GM12864 (cell line): ENCODE data around the gene FOXA1.

ENCODE experiments used
- DNase-seq: peaks from one replicate; pipeline ENCODE4 v3.0.0-alpha.2; 2011; ENCODE audit warnings: low read depth
- H3K4me3 ChIP-seq: 2 replicates; pipeline ENCODE4 v1.5.1; 2011; ENCODE audit warnings: mild to moderate bottlenecking, low read depth, low read length, control low read depth
- TF ChIP-seq, protein P1 (sequence below): IDR thresholded peaks from 2 replicates; pipeline ENCODE4 v1.5.1; 2011; ENCODE audit warnings: low read depth, mild to moderate bottlenecking, moderate library complexity, low read length, control low read depth, inconsistent platforms; ENCODE audit errors: missing control alignments

The FOXA1 gene

DNA sequence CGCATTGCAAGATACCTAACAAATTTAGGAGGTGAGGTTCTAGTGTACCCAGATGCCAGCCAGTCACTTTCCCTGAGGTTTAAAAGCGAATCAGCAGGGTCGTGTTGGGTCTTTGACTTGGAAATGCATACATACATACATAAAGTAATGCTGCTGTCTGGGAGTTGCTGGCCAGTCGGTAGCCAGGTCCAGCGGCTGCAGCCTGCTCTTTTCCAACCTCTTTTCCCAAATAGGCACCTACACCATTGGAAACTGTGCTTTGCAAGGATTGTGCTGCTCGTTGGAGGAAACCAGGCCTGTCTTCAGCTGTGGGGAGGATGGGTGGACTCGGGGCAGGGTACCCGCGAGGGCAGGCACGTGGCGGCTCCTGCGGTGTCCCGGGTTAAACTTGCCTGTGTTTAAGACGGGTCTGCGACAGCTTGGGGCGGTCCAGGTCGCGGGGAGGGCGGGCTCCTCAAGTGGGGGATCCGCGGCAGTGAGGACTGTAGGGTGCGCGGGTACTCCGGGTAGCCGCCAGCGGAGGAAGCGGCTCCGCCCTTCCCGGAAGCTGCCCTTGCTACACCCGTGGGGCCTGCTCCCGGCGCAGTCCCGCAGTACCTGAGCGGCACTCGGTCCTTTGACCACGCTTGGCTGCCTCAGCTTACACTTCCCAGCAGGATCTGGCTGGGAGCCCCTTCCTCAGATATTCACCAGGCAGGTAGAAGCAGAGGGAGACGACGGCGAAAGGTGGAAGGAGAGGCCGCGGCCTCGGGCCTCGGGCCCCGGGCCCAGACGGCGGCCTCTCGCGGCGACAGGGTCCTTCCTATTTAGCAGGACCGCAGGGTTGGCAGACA lies 3.1 kb upstream of the FOXA1 start:
- DNase-seq, result no peak
- TF ChIP-seq, protein P1, sequence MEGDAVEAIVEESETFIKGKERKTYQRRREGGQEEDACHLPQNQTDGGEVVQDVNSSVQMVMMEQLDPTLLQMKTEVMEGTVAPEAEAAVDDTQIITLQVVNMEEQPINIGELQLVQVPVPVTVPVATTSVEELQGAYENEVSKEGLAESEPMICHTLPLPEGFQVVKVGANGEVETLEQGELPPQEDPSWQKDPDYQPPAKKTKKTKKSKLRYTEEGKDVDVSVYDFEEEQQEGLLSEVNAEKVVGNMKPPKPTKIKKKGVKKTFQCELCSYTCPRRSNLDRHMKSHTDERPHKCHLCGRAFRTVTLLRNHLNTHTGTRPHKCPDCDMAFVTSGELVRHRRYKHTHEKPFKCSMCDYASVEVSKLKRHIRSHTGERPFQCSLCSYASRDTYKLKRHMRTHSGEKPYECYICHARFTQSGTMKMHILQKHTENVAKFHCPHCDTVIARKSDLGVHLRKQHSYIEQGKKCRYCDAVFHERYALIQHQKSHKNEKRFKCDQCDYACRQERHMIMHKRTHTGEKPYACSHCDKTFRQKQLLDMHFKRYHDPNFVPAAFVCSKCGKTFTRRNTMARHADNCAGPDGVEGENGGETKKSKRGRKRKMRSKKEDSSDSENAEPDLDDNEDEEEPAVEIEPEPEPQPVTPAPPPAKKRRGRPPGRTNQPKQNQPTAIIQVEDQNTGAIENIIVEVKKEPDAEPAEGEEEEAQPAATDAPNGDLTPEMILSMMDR, result no peak
- H3K4me3 ChIP-seq, result no peak overlapping the region

DNA sequence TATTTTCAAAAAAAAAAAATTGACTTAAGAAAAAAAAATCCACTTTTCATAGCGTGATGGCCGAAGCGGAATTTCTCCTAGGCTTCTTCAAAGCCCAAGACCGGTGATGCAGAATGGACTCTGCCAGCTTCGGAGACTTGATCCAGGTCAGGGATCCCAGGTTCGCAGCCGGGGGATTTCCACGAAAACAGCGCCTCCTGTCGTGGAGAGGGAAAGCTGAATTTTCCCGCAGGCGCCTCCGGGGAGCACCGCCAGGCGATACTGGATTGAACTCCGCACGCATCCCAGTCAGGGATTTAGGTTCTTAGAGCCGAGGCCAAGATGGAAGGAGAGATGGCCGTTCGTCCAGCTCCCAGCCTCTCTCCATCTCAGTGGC lies 2.5 kb upstream of the FOXA1 start:
- no peak for DNase-seq
- TF ChIP-seq, protein P1, result no peak

DNA sequence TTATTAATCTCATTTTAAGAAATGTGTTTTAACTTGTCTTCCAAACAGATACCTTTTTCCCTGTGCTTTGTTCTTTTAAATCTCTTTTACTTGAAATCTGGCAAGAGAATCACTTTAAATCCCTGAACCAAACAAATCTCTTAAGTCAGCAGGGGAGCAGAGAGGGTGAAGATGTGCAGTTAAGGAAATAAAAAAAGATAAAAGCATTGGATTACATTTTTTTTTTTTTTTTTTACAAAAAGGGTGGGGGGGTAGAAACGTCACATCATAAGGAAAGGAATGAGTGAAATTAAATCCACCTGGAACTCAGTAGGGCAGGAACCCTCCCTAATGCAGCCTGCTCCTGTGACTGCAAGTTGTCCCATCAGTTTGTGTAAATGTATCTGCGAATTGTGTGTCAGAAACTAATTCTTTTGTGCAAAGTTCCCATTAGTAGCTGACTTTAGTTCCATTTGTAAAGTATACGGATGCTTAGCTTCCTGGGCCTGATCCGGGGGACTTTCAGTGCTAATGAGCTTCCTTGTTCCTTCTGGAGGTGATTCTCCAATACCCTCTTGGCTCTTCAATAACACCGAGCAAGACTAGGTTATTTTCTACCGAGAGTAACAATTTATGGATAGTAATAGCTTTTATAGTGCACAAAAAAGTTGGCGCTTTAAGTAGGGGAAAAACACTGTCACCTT lies 1.9 kb upstream of the FOXA1 start:
- DNase-seq, result no peak
- TF ChIP-seq, protein P1, result no peak
- no peak overlapping the region for H3K4me3 ChIP-seq

More for the DNA sequence above, 2.5 kb upstream of the FOXA1 start:
- H3K4me3 ChIP-seq, result no peak overlapping the region

DNA sequence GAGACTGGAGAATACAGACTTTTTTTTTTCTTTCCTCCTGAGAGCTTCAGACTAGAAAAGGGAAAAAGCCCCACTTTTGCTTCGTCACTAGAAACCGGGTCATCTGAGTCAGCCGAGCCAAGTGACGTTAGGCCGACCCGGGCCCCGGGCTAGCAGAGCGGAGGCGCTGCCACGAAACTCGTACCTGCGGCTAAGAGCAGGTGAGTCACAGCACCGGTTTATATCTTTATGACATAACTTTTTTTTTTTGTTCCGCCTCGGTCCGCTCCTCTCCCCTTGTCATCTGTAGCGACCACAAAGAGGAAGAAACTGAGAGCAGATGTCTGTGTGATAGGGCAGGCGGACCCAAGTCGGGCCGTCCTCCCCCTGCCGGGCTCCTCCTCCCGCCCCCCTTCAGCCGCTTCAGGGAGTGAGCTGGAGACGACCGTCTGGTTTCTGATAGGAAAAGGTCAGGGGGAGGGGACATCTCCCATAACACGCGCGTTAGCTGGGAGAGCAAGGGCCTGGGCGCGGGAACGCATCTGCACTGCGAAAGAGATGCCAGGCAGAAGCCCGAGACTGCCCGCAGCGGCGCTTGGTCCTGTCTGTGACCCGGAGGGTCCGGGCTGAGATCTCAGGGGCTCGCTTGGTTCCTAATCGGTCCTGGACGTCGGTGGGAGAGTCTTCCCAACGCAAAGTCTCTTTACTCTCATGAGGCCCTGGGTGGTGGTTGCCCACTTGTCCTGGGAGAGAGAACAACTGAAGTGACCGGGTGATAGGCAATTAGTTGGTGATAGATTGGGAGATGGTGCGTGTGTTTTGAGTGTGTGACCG lies 966 bp upstream of the FOXA1 start:
- DNase-seq, result no peak
- no peak overlapping the region for H3K4me3 ChIP-seq
- TF ChIP-seq, protein P1, result no peak

DNA sequence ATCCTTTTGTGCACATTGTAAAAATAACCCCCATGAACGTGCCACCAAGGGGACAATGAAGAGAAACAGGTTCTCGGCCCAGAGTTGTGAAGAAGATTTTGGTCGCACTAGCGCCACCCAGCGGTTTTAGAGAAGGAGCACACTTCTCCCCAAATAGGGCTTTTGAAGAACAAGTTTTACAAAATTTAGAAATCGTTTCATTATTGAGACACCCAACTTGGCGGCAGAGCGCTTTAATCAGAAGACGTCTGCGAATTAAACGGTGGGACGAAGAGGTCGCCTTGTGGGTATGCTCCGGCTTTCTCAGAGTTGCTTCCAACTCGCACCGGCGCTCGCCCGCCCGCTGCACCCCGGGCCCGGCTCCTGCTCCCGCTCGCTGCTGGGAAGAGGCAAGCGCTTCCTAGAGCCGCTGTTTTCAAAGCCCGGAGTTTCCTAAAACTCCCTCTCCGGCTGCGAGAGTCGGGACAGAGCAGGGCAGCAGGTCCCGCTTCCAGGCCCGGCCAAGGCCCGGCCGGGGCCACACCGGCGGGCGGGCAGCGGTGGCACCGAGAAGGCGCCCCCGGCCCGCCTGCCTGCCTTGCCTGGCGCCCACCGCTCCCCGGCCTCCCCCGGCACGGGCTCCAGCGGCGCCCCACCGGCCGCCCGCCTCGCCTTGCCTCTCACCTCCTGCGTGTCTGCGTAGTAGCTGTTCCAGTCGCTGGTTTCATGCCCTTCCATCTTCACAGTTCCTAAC lies 645 bp downstream of the FOXA1 start:
- no peak overlapping the region for H3K4me3 ChIP-seq
- TF ChIP-seq, protein P1, result peak; percentile 46
- DNase-seq, result no peak

DNA sequence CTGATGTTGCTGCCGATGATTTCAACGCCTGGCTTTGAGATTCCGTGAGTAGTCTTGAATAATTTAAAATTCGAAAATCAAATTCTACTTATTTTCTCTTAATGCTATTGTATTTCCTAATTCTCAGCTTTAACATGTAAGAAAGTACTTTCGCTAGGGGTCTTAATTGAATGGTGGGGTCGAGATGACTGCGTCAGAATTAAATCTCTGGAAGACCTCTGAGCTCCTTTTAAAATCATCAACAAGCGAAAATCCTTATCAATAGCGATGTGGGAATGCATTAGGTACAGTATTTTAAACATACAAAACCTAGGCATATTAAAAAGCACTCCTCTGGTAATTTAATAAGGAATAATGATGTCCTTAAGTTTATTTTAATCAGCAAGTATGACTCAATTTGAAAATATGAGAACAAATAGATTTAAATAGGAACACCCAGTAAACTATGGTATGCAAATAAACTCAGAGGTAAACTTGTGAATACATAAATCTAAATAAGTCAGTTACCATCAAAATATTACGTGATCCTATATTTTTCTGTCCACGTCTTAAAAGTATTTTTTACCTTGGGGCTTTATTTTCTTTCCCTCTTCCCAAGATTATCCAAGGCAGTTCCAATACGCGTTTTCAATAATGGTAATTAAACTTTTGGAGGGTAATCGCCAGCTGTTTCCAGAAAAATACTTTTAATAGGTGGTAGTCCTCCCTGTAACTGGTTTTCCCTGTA lies 1.4 kb downstream of the FOXA1 start:
- TF ChIP-seq, protein P1, result no peak
- H3K4me3 ChIP-seq, result no peak overlapping the region
- DNase-seq, result no peak
